Umbilical cord (tissue), 2 donors: Measurements from ENCODE around the gene MTHFSD. TPM values are rescaled to one million over a fixed set of nuclear protein-coding genes. Genes with fewer than 3 reads are reported as not detected.

ENCODE experiments used
- DNase-seq: peaks from one replicate; pipeline ENCODE4 v3.0.0-alpha.2; 2015; ENCODE audit warnings: low spot score
- total RNA-seq: library from RNA; depleted of rRNA; stranded (reverse); fragments of >200 nt; gene quantifications from one replicate; pipeline ENCODE4 v1.2.3, GENCODE V29; 2014; ENCODE audit warnings: low replicate concordance; ENCODE audit not compliant: insufficient read depth

MTHFSD gene
- total RNA-seq, 1 donor from 2014 or later = 8.7 TPM

- no peak for DNase-seq
Measured at GRCh38 chr16:86570558-86571529, 15.8 kb upstream of the MTHFSD start.

GRCh38 chr16:86569701-86570447 is 14.8 kb upstream of the MTHFSD start:
- DNase-seq = no peak

- no peak for DNase-seq
Measured at GRCh38 chr16:86568677-86569623, 13.9 kb upstream of the MTHFSD start.

- DNase-seq = no peak
Measured at GRCh38 chr16:86567701-86568581, 12.9 kb upstream of the MTHFSD start.

GRCh38 chr16:86566966-86567700 is 12.1 kb upstream of the MTHFSD start:
- DNase-seq = no peak

GRCh38 chr16:86566601-86566965 is 11.5 kb upstream of the MTHFSD start, which contains the start of gene FOXC2:
FOXC2 (plus strand) TSS chr16:86566829; CDS start chr16:86567336, 507 bp downstream.
- peak; percentile 94 for DNase-seq

GRCh38 chr16:86565644-86566511 is 10.8 kb upstream of the MTHFSD start:
- DNase-seq = no peak

GRCh38 chr16:86565181-86565631 is 10.2 kb upstream of the MTHFSD start:
- DNase-seq = no peak

GRCh38 chr16:86563469-86564345 is 8.7 kb upstream of the MTHFSD start:
- DNase-seq = peak; percentile 92

GRCh38 chr16:86562356-86562755 is 7.3 kb upstream of the MTHFSD start:
- no peak for DNase-seq

- no peak for DNase-seq
Measured at GRCh38 chr16:86559802-86560305, 4.8 kb upstream of the MTHFSD start.

- DNase-seq = no peak
Measured at GRCh38 chr16:86558355-86559193, 3.5 kb upstream of the MTHFSD start.

- DNase-seq = no peak
Measured at GRCh38 chr16:86557587-86557986, 2.6 kb upstream of the MTHFSD start.

- DNase-seq = no peak
Measured at GRCh38 chr16:86556576-86556975, 1.5 kb upstream of the MTHFSD start.

GRCh38 chr16:86555704-86556075 is 655 bp upstream of the MTHFSD start:
- DNase-seq = no peak

GRCh38 chr16:86554599-86554916 is 477 bp downstream of the MTHFSD start:
- DNase-seq = no peak

- DNase-seq = no peak
Measured at GRCh38 chr16:86553356-86553755, 1.7 kb downstream of the MTHFSD start.
